Ramos (cell line): Measurements from ENCODE around the gene AP1S1.
"Not testable (repeated sequence)": the region's sequence is repeated elsewhere in the genome, so short reads cannot be mapped to it uniquely, and the experiment has no call there.

ENCODE experiments used
- in situ Hi-C: fragments of 300-500 bp; cut with MboI; formaldehyde crosslinking; loops from one replicate; pipeline ENCODE4 v1.14.3; 2022; ENCODE audit warnings: low sequenced_read_pairs; ENCODE audit not compliant: unreplicated experiment

The AP1S1 gene

DNA sequence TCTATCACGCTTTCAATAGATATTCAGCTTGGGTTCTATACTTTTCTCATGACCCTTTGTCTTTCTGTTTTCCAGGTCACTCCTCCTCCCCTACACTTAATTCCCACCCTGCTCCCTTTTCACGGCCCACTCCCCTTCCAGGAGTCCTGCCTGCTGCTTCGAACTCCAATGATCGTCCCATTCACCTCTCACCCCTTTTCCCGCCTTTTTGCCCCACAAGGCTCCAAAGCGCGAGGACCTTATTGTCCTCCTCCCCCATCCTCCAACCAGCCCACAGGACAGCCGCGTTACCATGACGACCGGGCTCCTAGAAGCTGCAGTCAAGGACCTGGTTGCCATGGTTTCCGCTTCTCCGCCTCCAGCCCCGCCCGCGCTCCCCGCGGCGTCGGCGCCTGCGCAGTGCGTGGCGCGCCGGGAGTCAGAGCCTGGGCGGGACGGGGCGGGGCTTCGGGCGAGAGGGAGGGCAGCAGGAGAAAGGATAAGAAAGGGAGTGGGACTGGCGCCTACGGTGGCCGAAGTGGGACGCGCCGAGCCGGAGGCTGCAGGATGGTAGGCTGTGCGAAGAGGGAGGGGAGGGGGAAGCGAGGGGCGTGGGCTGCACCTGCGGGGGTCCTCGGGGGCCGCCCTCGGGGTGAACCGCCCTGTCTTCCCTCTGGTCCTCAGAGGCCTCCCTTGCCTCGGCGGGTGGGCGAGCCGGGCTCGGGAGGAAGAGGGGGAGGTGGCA lies at the start of gene AP1S1:
Gene AP1S1, plus strand, starts transcription at position 508 of the 724 bp plus-strand sequence. Its CDS starts 39 bp downstream, at position 547.
- in situ Hi-C loops, result no loop called here

DNA sequence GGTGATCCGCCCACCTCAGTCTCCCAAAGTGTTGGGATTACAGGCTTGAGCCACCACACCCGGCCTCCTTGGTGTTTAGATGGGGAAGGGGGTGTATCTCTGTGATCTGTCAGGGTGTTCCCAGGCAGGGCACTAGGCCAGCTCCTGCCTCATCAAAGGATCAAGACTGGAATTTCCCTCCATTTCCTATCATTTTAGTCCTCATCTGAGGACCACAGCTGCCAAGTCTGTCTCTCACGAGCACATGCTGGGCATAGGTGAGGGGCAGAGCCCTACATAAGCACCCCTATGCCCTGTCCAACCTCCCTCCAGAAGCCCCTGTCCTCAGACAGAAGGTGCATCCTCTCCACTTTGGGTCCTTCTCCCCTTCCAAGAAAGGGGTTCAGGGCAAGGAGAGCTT lies 49.5 kb upstream of the AP1S1 start:
- in situ Hi-C loops, result no loop called here

DNA sequence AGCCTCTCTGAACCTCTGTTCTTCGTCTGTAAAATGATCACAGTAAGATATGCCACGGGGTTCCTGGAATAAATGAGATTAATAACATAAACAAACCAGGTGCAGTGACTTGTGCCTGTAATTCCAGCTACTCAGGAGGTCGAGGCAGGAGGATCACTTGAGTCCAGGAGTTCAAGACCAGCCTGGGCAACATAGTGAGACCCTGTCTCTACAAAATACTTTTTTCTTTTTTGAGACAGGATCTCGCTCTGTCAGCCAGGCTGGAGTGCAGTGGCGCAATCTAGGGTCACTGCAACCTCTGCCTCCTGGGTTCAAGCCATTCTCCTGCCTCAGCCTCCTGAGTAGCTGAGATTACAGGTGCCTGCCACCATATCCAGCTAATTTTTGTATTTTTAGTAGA lies 49.0 kb upstream of the AP1S1 start:
- in situ Hi-C loops, result not testable (repeated sequence)

DNA sequence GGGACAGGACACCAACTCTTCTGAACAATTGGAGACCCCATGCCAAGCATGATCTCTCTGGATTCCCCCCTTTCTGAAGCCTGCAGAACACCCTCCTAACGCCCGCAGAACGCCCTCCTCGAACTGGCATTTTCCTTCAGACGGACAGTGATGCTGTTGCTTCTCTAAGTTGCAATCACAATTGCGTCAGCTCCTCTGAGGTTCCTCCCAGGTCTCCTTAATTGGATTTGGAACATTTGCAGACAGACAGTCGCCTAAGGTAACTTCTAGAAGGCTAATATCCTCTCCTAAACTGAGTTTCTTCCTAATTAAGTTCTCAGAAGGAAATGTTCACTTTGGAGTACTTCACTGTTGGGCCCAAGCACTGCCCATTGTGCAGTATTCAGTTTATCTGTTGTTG lies 47.9 kb upstream of the AP1S1 start:
- in situ Hi-C loops, result no loop called here

DNA sequence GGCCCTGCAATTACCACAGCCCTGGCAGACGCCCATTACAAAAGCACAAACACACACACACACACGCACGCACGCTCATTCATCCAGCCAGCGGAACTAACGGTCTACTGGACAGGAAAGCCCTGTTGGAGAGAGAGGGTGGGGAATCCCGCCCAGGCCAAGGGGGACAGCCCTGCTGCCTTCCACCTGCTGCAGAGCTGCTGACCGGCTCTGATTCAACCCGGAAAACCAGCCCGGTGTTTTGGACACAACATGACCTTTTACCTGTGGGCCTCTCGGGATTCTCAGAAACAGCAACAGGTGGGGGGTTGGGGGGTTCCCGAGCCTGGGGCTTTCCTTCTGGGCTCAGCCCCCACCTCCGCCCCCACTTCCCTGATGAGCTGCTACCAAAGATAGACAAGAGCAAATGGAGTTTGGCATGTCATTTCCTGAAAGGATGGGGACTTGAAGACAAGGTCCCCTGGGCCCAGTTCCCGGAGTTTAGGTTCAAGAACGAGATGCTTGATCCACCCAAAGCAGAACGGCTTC lies 45.9 kb upstream of the AP1S1 start:
- in situ Hi-C loops, result no loop called here

DNA sequence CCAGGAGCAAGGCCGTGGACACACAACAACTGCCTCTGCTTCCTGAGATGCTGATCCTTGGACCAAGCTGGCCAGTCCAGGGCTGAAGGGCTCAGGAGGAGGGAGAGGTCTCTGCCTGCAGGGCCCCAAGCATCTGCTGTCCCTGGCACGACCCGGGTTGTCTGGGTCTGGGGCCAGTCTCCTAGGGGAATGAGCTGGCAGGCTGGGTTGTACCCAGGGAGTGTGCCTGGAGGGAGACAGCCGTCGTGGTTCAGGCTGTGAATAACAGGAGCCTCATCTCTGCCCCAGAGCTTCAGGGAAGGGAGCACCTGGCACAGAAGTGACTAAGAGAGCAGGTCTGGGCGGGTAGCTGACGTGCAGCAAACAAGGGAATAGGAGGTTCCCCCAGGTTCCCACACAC lies 45.3 kb upstream of the AP1S1 start:
- in situ Hi-C loops, result no loop called here

DNA sequence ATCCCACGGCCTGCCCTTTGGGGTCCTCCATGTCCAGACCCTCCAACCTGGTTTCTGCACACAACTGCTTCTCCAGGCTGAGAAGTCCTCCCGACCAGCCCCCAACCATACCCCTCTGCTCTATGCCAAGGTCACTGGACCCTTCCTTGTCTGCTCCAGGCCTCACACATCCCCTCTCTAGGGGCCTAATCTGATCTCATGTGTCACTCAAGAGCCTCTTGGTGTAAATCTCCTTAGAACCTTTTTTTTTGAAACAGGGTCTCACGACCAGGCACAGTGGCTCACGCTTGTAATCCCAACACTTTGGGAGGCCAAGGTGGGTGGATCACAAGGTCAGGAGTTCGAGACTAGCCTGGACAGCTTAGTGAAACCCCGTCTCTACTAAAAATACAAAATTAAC lies 44.9 kb upstream of the AP1S1 start:
- in situ Hi-C loops, result no loop called here

DNA sequence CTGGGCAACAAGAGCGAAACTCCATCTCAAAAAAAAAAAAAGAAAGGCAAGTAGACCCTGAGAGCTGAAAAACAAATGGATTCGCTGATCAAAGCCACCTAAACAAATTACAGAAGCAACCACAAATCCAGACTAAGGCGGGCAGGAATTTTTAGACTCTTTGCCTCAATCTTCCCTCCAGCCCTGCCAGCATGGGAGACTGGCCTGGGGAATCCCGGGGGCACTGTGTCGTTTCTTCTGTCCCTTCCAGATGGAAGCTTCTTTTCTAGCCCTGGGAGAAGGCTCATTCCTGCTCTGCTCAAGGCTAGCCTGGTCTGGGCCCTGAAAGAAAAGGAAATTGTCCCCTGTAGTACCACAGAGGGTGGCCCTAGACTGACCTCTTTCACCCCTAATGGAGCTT lies 43.0 kb upstream of the AP1S1 start:
- in situ Hi-C loops, result no loop called here

DNA sequence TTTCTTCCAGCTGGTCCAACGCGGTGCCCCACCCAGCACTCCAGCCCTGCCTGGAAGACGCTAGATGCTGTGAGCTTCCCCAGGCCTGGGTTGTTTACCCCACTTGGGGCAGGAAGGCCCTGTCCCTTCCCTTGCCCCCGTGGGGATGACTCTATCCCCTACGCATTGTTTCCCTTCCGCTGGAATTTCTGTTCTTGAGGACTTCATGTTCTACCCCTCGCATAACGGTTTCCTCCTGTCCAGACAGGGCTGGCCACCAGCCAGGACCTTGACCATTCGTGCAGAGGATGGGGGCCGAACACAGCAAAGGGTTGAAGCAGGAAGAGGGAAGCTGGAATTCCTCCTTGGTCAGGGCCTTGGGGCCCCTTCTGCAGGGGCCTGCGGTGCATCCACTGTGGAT lies 42.0 kb upstream of the AP1S1 start:
- in situ Hi-C loops, result no loop called here

DNA sequence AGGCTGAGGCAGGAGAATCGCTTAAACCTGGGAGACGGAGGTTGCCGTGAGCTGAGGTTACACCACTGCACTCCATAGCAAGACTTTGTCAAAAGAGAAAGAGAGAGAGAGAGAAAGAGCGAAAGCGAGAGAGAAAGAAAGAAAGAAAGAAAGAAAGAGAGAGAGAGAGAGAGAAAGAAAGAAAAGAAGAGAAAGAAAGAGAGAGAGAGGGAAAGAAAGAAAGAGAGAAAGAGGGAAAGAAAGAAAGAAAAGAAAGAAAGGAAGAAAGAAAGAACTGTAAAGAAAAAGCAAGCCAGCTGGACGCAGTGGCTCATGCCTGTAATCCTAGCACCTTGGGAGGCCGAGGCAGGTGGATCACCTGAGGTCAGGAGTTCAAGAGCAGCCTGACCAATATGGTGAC lies 41.1 kb upstream of the AP1S1 start:
- in situ Hi-C loops, result not testable (repeated sequence)

DNA sequence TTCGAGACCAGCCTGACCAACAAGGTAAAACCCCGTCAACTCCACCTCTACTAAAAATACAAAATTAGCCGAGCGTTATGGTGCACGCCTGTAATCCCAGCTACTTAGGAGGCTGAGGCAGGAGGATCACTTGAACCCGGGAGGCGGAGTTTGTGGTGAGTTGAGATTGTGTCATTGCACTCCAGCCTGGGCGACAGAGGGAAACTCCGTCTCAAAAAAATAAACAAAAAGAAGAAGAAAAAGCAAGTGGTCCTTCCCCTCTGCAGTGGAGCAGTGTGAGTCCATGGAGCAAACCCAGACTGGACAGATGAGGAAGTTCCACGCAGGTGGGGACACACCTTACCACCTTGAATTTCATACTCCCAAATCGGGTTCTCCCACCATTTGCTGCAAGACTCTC lies 40.4 kb upstream of the AP1S1 start:
- in situ Hi-C loops, result no loop called here

DNA sequence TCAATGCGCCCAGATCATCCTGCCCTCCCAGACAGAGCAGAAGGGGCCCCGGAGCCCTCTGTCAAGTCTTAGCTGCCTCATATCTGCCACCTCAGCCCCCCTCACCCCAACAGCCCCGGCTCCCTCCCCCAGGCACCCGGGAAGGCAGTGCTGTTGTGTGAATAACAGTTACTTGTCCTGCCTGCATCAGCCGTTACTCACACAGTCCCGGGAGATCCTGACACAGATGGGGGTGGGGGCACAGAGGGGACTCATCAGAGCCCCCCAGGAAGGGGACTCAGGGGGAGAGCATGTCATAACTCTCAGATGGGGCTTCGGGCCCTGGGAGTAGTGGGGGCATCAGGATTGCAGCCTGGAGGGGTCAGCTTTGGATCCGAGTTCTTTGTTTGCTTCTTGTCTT lies 39.8 kb upstream of the AP1S1 start:
- in situ Hi-C loops, result no loop called here

DNA sequence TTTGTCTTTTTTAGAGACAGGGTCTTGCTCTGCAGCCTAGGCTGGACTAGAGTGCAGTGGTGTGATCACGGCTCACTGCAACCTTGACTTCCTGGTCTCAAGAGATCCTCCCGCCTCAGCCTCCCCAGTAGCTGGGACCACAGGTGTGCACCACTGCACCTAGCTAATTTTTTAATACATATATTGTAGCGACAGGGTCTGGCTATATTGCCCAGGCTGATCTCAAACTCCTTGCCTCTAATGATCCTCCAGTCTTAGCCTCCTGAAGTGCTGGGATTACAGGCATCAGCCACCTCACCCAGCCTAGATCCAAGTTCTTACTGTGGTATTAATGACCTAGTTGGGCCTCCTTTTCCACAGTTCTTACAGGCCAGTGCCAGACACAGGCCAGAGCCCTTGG lies 39.1 kb upstream of the AP1S1 start:
- in situ Hi-C loops, result no loop called here

DNA sequence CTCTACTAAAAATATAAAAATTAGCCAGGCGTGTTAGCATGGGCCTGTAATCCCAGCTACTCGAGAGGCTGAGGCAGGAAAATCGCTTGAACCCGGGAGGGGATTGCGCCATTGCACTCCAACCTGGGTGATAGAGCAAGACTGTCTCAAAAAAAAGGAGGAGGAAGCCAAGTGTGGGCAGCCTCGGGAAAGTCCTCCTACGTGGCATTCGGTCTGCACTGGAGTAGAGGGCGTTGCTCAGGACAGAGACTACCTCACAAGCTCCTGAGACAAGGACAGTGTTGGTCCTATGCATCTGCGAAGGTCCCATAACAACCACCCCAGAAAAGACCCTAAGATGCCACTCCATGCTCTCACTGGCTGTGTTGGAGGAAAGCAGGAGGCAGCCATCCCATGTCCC lies 37.4 kb upstream of the AP1S1 start:
- in situ Hi-C loops, result no loop called here

DNA sequence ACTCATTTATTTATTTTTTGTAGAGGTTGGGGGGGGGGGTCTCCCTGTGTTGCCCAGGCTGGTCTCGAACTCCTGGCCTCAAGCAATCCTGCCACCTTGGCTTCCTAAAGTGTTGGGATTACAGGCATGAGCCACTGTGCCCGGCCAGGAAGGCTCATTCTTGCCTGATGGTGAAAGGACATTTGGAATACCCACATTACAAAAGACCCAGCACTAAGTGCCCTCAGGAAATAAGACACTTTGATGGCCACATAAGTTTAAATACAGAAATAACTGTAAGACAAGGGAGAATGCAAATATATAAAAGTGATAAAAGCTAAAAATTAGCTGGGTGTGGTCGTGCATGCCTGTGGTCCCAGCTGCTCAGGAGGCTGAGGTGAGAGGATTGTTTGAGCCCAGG lies 35.4 kb upstream of the AP1S1 start:
- in situ Hi-C loops, result no loop called here

DNA sequence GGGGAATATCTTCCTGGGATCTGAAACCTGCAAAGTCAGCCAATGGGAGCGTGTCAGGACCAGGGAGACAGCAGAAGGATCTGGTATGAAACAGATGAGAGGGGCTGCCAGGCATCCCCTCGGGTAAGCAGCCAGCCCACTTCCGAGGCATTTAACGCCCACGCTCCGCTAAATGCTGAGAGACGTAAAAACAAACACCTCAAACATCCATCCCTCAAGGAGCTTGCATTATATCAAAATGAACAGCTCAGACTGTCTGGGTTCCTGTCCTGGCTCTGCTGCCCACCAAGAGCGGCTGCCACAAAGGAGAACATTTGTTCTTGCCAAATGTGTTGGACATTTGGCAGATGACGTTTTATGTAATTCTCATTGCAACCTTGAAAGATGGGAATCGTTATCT lies 34.4 kb upstream of the AP1S1 start:
- in situ Hi-C loops, result no loop called here

DNA sequence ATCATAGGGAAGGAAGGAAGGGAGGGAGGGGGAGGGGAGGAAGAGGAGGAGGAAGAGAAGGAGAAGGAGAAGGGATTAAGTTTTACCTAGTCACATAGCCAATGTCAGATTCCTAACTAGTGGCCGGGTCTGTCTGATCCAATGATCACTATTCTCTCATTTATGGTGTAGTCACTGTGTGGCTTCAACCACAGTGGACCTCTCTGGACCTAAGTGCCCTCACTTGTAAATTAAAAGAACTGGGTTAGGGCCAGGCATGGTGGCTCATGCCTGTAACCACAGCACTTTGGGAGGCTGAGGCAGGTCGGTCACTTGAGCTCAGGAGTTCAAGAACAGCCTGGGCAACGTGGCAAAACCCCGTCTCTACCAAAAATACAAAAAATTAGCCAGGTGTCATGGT lies 34.0 kb upstream of the AP1S1 start:
- in situ Hi-C loops, result no loop called here

DNA sequence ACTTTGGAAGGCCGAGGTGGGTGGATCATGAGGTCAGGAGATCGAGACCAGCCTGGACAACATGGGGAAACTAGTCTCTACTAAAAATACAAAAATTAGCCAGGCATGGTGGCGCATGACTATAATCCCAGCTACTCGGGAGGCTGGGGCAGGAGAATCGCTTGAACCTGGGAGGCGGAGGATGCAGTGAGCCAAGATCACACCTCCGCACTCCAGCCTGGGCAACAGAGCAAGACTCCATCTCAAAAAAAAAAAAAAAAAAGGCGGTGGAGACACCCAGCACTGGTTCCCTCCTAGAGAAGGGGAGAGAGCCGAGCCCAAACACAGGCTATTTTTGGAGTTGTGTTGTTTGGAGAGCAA lies 32.7 kb upstream of the AP1S1 start:
- in situ Hi-C loops, result not testable (repeated sequence)

DNA sequence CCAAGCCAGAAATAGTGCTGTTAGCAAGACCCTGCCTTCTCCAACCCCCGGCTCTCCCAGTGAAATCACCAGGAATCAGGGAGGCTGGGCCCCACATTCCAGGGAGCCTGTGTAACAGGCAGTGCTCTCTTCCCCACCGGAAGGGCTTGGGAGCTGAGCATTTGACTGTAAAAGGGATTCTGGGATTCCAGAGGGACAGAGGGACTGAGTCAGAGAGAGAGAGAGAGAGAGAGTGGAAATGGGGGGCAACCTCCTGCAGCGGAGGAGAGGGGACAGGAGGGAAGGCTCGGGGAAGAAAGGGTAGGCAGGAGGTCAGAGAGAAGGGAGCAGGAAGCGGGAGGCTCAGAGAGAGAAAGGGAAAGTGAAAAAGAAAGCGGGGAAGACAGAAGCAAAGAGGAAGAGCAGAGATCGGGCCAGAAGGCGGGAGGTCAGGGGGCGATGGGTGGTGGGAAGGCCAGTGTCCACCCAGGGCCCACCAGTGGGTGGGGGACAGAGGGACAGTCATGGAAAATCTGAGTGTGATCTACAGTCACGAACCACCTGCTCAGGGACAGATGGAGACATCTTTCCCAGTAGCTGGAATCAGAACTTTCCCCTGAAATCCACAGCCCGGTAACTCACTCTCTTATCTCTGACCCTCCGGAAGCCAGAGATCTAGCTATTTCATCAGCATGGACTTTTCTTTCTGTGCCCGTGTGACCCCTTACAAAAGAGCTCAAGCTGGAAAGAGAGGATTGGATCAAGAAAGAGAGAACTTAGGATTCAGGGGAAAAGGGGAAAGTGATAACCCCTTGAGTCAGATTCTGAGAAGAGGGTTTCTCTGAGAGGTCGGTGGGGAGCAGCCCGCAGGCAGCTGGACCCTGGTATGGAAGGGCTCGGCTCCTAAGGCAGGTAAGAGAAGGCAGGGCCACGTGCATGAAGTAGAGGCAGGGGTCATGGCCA lies 32.0 kb upstream of the AP1S1 start:
- in situ Hi-C loops, result no loop called here

DNA sequence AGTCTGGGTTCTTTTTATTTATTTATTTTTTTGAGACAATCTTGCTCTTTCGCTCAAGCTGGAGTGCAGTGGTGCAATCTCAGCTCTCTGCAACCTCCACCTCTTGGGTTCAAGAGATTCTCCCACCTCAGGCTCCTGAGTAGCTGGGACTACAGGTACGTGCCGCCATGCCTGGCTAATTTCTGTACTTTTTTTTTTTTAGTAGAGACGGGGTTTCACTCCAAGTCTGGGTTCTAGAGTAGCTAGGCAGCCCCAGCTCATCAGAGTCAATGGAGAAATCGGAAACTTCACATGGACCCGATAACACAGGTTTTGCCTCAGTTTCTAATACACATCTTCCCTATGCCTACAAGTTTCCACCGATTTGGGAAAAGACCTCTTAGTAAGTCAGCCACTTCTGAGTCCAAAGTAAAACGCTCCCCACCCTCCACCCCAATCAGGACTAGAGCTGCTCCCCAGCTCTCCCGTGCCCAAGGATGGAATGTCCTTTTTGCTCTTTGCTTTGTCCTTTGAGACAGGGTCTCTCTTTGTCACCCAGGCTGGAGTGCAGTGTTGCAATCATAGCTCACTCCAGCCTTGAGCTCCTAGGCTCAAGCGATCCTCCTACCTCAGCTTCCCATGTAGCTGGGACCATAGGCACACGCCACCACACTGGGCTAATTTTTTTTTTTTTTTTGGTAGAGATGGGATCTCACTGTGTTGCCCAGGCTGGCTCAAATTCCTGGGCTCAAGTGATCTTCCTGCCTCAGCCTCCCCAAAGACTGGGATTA lies 31.2 kb upstream of the AP1S1 start:
- in situ Hi-C loops, result no loop called here

DNA sequence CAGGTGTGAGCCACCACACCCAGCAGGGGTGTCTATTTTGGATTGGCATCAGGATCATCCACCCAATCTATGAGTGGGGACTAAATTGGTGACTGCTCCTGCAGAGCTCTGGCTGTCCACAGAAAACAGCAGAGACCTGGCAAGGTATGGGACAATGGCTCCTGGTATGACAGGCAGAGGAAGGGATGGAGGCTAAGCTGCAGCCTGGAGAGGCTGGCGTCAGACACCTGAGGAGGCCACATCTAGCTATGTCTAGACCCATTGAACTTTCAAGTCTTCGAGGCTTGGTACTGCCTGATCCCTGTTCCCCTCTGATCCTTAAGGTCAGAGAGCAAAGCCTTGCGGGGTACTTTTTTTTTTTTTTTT lies 30.6 kb upstream of the AP1S1 start:
- in situ Hi-C loops, result no loop called here
